NCI-H1417 (cell line): ENCODE results near the gene TCOF1.

ENCODE experiments used
- DNase-seq, 3 experiments: peaks; one replicate each; lab custom pipeline; 2025; lab: John Stamatoyannopoulos, UW

TCOF1 gene

GRCh38 chr5:150325426-150325825, 32.1 kb upstream of the TCOF1 start:
- DNase-seq: no peak

DNA sequence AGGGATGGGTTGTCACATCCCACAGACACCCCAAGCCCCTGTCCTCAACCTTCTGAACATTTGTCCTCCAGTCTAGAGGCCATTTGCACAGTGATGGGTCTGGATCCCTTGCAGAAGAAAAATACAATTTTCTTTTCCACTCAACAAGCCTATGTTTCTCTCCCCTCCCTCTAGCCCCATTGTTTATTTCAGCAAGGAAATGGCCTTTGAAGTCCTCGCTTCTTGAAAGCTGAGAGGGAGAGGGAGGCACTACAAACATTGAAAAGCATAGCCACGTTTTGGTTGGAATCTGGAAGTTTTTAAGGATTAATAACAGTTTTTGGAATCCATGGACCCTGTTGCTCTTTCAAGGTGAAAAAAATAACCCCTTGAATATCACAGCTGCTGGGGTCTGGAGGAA, 30.8 kb upstream of the TCOF1 start:
- DNase-seq: no peak

DNA sequence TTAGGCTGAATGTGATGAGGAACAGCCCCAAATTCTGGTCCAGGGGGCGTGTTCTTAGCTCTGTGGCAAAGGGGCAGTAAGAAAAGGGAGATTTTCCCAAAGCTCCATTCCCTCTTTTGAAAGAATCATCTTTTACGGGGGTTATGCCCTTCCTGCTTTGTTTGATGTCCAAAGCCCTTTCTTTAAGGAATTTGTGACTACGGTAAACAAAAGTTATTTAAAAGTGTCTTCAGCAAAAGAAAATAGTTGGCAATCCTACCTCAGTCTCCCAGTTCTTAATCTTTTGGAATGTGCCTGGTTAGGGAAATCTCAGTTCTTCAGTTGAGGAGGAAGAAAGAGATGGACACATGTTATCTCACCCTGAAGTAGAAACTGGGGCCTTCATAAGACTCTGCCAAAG, 30.4 kb upstream of the TCOF1 start:
- DNase-seq: no peak

GRCh38 chr5:150328515-150328914, 29.0 kb upstream of the TCOF1 start:
- no peak for DNase-seq

GRCh38 chr5:150329038-150329437, 28.5 kb upstream of the TCOF1 start:
- no peak for DNase-seq

DNA sequence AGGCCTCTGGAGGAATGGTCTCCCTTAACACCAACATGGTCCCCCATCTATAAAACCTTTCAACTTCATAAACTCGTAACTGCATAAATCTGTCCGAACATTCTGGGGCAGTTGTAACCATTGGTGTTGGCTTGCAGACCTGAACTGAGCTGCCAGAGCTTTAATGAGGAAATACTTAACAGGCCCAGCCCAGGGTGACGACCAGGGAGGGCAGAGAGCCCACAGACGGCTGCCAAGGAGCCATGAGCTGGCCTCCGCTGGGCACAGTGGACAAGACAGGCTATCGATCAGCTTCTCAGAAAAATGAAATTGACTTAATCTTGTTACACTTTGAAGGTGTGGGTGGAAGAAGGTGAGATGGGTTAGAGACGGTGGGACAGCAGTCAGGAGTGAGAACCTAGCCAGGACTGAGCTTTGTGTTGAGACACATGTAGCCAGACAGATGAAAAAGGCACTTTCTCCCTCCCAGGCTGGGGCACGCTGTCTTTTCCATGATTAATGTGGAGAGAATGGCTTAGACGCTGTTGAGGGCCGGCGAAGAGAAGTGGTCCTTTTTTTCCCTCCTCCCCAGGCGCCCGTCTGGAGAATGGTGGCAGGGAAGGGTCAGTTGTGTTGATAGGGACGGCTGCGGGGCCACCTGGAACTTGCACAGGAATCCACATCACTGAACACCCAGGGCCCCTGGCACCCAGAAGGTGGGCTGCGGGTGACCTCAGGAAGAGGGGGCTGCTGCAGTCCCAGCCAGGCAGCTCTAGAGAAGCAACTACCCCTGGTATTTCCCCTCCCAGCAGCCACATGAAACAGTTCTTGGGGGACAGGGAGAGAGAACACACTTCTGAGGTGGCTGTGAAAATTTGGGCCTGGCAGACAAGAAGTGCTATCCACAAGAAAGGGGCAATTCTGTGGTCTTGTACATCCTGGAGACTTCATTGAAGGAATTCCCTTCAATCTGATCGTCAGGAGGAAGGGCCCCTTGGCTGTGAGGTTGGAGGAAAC, 27.3 kb upstream of the TCOF1 start:
- no peak for DNase-seq

DNA sequence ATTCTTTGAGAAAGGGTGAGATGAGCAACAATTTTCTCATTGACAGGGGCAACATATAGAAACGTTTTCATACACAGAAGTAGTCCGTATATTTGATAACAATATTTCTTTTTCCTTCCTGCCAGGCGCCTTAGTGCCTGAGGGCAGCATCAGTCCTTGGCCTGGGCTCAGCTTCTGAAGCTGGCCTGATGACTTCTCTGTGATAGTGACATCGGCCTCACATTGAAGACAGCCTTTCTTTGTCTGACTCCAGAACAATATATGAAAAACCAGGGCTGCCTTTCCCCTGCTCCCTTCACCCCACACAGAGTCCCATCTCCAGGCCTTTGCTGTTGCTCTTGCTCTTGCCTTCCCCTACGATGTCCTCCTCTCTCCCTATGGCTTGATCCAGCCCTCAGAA, 24.1 kb upstream of the TCOF1 start:
- DNase-seq: no peak

DNA sequence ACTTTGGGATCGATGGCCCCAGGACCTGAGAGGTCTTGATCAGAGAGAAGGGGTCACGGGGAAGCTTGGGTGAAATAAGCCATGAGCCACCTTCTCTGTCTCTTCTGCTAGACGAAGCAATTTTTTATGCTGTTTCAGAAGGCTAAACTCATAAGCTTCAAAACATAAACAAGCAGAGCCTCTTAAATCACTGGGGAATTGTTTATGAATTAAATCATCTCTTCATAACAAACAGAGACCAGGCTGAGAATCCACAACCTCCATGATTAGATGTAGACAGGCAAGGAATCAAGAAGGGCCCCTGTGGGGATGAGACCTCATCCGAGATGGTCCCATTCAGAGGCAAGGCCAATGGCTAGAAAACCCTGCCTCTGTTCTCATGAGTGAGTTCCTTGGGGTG, 21.7 kb upstream of the TCOF1 start:
- no peak for DNase-seq

- DNase-seq: no peak
These were observed 19.0 kb upstream of the TCOF1 start for GRCh38 chr5:150338546-150338945.

GRCh38 chr5:150339165-150339564, 18.3 kb upstream of the TCOF1 start:
- DNase-seq: peak in 2 of 3 experiments; percentile 11 to 21

GRCh38 chr5:150339841-150340240, 17.7 kb upstream of the TCOF1 start:
- DNase-seq: no peak

- DNase-seq: no peak
These were observed 16.8 kb upstream of the TCOF1 start for GRCh38 chr5:150340614-150341255.

DNA sequence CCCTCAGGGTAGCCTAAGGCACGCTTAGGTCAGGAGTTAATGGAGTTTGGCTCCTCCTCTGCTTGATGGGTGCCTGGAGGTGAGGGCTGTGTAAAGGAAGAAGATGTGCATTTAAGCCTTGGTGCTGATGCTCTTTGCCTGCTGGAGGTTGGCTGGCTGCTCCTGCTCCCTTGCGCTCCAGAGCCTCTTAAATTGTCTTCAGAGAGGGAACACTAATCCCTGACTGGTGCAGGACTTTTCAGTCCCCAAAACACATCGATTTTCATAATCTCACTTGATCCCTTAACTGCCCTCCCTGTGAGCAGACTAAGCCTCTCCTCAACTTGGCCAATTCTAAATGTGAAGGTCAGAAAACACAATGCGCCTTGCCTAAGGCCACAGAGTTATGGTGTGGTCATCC, 16.2 kb upstream of the TCOF1 start:
- no peak for DNase-seq

DNA sequence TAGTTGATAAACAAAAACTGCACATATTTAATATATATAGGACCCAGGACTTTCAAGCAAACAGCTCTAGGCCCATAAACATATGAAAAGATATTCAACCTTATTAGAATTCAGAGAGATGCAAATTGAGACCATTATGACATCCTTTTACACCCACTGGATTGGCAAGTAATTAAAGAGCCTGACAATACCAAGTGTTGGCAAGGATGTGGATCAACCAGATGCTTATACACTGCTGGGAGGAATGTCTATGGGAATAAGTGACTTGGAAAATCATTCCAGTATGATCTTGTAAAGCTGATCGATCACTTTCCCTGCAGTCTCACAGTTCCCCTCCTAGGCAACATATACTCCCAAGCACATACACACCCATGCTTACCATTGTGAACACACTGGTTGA, 15.5 kb upstream of the TCOF1 start:
- DNase-seq: no peak

DNA sequence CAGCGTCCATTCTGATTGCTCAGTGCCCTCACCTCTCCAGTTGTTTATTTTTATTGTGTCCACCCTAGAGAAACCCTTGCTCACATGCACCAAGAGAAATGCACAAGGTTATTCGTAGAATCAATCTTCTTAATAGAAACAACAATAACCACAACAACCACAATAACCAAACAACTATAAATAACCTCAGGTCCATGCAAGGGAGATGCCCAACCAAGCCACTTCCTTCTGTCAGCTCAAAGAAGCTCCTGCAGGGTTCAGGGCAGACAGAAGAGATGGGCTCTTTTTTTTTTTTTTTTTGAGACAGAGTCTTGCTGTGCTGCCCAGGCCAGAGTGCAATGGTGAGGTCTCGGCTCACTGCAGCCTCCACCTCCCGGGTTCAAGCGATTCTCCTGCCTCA, 14.9 kb upstream of the TCOF1 start:
- no peak for DNase-seq

GRCh38 chr5:150343994-150344631, 13.4 kb upstream of the TCOF1 start:
- DNase-seq: no peak

- peak in 1 of 3 experiments; percentile 33 for DNase-seq
These were observed 11.8 kb upstream of the TCOF1 start for GRCh38 chr5:150345716-150346115.

GRCh38 chr5:150346592-150346991, 10.9 kb upstream of the TCOF1 start:
- no peak for DNase-seq

GRCh38 chr5:150347003-150347402, 10.5 kb upstream of the TCOF1 start:
- DNase-seq: no peak

GRCh38 chr5:150347451-150347850, 10.0 kb upstream of the TCOF1 start:
- no peak for DNase-seq

- DNase-seq: no peak
These were observed 7.7 kb upstream of the TCOF1 start for GRCh38 chr5:150349681-150350275.
